NB4 (cell line): Measurements from ENCODE around the gene SLC38A11.

Experiments used
- DNase-seq: peaks from one replicate; pipeline ENCODE4 v3.0.0; 2010; ENCODE audit warnings: low read depth
- H3K4me3 ChIP-seq: one replicate; pipeline ENCODE4 v1.5.1; 2011; ENCODE audit warnings: mild to moderate bottlenecking, low read depth, low read length, moderate library complexity
- CTCF ChIP-seq: IDR thresholded peaks from one replicate; pipeline ENCODE4 v1.5.1; 2012; ENCODE audit warnings: low read depth, low read length
- MYC ChIP-seq: IDR thresholded peaks from 2 replicates; pipeline ENCODE4 v1.6.1; 2011; ENCODE audit warnings: low read depth, low read length
- POLR2A ChIP-seq: IDR thresholded peaks from 2 replicates; pipeline ENCODE4 v1.6.1; 2011; ENCODE audit warnings: mild to moderate bottlenecking; ENCODE audit not compliant: insufficient read length; ENCODE audit errors: extremely low read depth
- TF ChIP-seq, protein P1 (sequence below): IDR thresholded peaks from 2 replicates; pipeline ENCODE4 v1.6.1; 2011; ENCODE audit warnings: low read depth, low read length

The SLC38A11 gene

GRCh38 chr2:164910101-164910899 lies 45.0 kb downstream of the SLC38A11 start:
- no peak for DNase-seq
- no peak overlapping the region for H3K4me3 ChIP-seq
- TF ChIP-seq MYC (no peak), POLR2A (no peak), CTCF (no peak)
- TF ChIP-seq, protein P1, sequence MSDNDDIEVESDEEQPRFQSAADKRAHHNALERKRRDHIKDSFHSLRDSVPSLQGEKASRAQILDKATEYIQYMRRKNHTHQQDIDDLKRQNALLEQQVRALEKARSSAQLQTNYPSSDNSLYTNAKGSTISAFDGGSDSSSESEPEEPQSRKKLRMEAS, result peak; percentile 53; the same call in 1 of the 2 replicates

- no peak for DNase-seq
- no peak for TF ChIP-seq CTCF
- TF ChIP-seq MYC, result no peak
- TF ChIP-seq POLR2A, result no peak
- TF ChIP-seq, protein P1, result no peak
- H3K4me3 ChIP-seq, result no peak overlapping the region
Observed at GRCh38 chr2:164906947-164907346, 48.4 kb downstream of the SLC38A11 start.

DNA sequence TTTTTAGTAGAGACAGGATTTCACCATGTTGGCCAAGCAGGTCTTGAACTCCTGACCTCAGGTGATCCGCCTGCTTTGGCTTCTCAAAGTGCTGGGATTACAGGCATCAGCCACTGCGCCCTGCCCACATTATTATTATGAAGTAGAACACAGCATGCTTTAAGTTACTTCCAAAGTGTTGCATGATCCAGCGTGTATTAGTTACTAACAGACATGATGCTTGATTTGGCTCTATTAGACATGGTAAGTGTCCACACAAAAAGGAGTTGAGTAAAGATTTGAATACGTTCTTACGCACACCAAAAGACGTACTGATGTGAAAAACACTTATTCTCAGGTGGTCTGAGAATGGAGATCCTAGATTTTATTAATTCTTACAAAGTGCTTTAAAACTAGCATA lies 50.0 kb downstream of the SLC38A11 start:
- DNase-seq, result no peak
- no peak overlapping the region for H3K4me3 ChIP-seq
- TF ChIP-seq CTCF (no peak), POLR2A (no peak), MYC (no peak)
- TF ChIP-seq, protein P1, result no peak

GRCh38 chr2:164903951-164904350 lies 51.4 kb downstream of the SLC38A11 start:
- TF ChIP-seq POLR2A, result no peak
- TF ChIP-seq, protein P1, result no peak
- no peak for TF ChIP-seq CTCF
- no peak for TF ChIP-seq MYC
- no peak for DNase-seq
- no peak overlapping the region for H3K4me3 ChIP-seq

DNA sequence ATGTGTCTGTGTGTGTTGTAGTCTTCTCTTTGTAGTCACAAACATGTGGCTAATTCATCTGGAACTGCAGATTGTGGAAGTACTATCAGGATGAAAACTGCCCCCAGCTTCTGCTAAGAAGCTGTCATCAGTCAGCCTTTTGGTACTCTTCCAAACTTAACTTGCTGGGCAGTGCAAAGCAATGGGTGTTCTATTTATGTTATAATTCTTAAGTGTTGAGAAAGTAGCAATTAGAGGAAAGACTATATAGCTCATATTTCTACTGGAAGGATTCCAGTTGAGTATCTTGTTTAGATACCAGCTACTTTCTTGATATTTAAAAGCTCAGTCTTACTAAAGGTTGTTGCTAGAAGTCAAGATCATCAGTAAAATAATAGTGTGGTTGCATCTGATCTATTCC lies 52.1 kb downstream of the SLC38A11 start:
- H3K4me3 ChIP-seq, result no peak overlapping the region
- no peak for DNase-seq
- TF ChIP-seq, protein P1, result no peak
- TF ChIP-seq MYC (no peak), POLR2A (no peak), CTCF (no peak)

- TF ChIP-seq CTCF, result no peak
- TF ChIP-seq, protein P1, result no peak
- TF ChIP-seq MYC, result no peak
- no peak for TF ChIP-seq POLR2A
- no peak for DNase-seq
- no peak overlapping the region for H3K4me3 ChIP-seq
Observed at GRCh38 chr2:164899121-164899520, 56.2 kb downstream of the SLC38A11 start.
